GM18507 (cell line): ENCODE data around the gene PIGQ.

Source experiments
- DNase-seq: peaks from one replicate; pipeline ENCODE4 v3.0.0; 2011; ENCODE audit warnings: low read depth; ENCODE audit not compliant: insufficient read length; ENCODE audit errors: extremely low spot score
- FAIRE-seq: peaks from 2 replicates; lab custom pipeline; 2011; peaks lifted over from hg19 to GRCh38; lab: Jason Lieb, UNC

Gene PIGQ

GRCh38 chr16:565419-566330 is 4.1 kb upstream of the PIGQ start:
- FAIRE-seq (no peak), DNase-seq (no peak)

GRCh38 chr16:566475-567372 is 3.0 kb upstream of the PIGQ start, which contains the start of gene NHLRC4:
Gene NHLRC4, plus strand, starts transcription at chr16:567005. Its CDS starts 1,043 bp downstream, at chr16:568048.
- DNase-seq (peak; percentile 79), FAIRE-seq (peak; percentile 92)

- no peak for FAIRE-seq
- DNase-seq, result no peak
These were observed 2.2 kb upstream of the PIGQ start for GRCh38 chr16:567373-568256.

- DNase-seq (no peak), FAIRE-seq (no peak)
These were observed 1.1 kb upstream of the PIGQ start for GRCh38 chr16:568401-569258.

- DNase-seq, result no peak
- FAIRE-seq, result no peak
These were observed 3.3 kb downstream of the PIGQ start for GRCh38 chr16:572865-573650.

- DNase-seq (no peak), FAIRE-seq (no peak)
These were observed 4.4 kb downstream of the PIGQ start for GRCh38 chr16:574021-574760.

- no peak for DNase-seq
- FAIRE-seq, result no peak
These were observed 5.8 kb downstream of the PIGQ start for GRCh38 chr16:575354-576196.

GRCh38 chr16:576197-576822 is 6.5 kb downstream of the PIGQ start:
- no peak for DNase-seq
- FAIRE-seq, result no peak

- DNase-seq, result no peak
These were observed 7.0 kb downstream of the PIGQ start for GRCh38 chr16:576823-577201.

GRCh38 chr16:577796-578195 is 8.0 kb downstream of the PIGQ start:
- DNase-seq, result no peak
- FAIRE-seq, result no peak

More at GRCh38 chr16:576823-577201, 7.0 kb downstream of the PIGQ start:
- no peak for FAIRE-seq

- FAIRE-seq (no peak), DNase-seq (no peak)
These were observed 8.6 kb downstream of the PIGQ start for GRCh38 chr16:578232-578869.

GRCh38 chr16:578870-579405 is 9.2 kb downstream of the PIGQ start:
- peak; percentile 65 for DNase-seq
- FAIRE-seq, result peak; percentile 72

GRCh38 chr16:580141-580945 is 10.6 kb downstream of the PIGQ start:
- FAIRE-seq (no peak), DNase-seq (no peak)

- no peak for DNase-seq
- no peak for FAIRE-seq
These were observed 11.3 kb downstream of the PIGQ start for GRCh38 chr16:580946-581498.
